Measurements from ENCODE around the gene CERS1. TPM values are rescaled to one million over a fixed set of nuclear protein-coding genes. Genes with fewer than 3 reads are reported as not detected.

CERS1 gene
- polyA plus RNA-seq, 5 donors, result 2.0 to 5.3 (median 3.5) TPM

DNA sequence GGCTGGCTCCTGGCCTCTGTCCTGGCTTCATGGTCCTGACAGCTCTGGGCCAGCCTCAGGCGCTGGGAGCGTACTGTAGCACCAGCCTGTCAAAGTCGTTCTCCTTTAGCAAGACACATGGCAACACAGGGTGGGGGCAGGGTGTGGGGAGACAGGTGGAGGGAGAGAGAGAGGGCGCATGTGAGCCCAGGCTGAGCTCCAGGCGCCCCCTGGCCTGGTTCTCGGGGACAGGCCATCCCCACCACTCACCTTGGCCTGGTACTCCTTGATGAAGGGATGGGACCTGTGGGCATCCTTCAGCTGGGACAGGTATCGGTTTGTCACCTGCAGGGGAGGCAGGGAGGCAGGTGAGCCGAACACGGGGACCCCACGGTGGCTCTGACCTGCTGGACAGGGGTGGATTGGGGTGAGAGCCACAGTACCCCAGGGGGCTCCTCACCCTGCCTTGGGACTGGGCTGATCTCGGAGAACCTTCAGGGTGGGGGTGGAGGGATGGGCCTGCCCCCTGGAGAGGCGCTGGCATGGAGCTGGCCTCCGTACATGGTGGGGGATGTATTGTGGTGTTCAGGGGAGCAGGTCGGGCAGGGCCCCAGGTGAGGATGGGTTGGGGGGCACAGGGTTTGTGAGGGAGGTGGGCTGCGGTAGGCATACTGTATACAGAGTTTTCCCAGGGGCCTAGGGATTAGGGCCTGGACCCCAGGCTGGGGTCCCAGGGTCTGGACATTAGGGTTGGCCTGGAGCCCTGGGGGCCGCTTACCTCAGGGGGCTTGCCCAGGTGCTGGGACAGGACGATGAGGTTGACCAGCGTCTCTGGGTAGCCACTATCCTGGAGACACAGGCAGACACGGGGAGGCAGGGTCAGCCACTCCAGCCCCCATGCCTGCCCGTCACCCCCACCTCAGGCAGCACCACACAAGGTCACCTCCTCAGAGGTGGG, 3.9 kb upstream of the CERS1 start:
- DNase-seq, result no peak

GRCh38 chr19:18898607-18899408, 2.9 kb upstream of the CERS1 start:
- DNase-seq, result no peak

DNA sequence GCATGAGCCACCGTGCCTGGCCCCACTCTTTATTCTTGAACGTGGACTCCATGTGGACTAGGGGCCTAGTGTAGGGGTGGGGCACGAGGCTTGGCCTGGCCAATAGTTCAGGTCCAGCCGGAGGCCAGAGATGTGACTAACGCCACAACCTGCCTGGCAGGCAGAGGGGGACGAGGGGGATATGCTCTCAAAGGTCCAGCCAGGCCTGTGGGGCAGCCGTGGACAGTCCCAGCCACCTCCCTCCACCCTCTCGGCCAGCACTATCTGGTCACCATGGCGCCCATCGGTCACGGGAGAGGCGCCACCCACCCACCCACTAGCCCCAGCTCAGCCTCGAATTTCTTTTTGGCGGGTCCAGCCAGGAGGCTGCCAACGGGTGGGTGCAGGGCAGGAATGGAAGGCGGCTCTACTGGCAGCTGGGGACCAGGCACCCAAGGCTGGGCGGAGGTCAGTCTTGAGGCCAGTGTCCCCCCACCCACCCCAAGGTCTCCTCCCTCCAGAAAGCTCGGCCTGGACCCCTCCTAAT, 2.2 kb upstream of the CERS1 start:
- no peak for DNase-seq

- no peak for DNase-seq
Observed at GRCh38 chr19:18897094-18898029, 1.4 kb upstream of the CERS1 start.

DNA sequence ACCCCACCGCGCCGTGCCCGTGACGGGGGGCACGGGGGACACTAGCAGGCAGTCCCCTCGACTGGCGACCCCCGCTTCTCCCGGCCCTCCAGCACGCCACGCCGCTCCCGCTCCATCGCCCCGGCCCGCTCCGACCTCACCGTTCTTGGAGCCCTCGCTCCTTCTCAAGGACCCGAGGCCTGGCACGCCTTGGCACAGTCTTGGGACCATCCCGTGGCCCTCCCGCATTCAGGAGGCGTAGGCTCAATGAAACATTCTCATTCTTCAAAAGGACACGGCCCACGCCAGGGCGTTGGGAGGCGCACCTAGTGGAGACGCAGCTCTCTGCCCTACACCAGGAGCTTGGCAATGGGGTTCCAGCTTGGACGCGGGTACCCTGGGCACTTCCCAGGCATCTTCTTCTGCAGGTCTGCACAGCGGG, 473 bp upstream of the CERS1 start:
- no peak for DNase-seq

- no peak for DNase-seq
Observed at GRCh38 chr19:18895038-18895823, 727 bp downstream of the CERS1 start.

- peak; percentile 68 to 77 for DNase-seq
Observed at GRCh38 chr19:18894254-18895037, 1.5 kb downstream of the CERS1 start.

- DNase-seq, result no peak
Observed at GRCh38 chr19:18893587-18894253, 2.2 kb downstream of the CERS1 start.

GRCh38 chr19:18889949-18890745, 5.8 kb downstream of the CERS1 start:
- DNase-seq, result no peak

DNA sequence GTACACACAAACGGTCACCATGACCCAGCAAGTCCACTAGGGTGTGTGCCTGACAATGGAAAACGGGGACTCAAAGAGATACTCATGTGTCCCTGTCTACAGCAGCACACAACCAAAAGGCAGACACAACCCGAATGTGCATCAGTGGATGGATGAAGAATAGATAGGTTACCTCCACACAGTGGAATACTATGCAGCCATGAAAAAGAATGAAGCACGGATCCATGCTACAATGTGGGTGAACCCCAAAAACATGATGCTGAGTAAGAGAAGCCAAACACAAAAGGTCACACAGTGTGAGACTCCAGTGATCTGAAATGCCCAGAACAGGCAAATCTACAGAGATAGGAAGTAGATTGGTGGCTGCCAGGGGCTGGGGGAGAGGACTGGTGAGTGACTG, 9.0 kb downstream of the CERS1 start:
- no peak for DNase-seq

- DNase-seq, result no peak
Observed at GRCh38 chr19:18883526-18884304, 12.2 kb downstream of the CERS1 start.

GRCh38 chr19:18881491-18881890, 14.5 kb downstream of the CERS1 start:
- no peak for DNase-seq

- no peak for DNase-seq
Observed at GRCh38 chr19:18879579-18880373, 16.2 kb downstream of the CERS1 start.

- no peak for DNase-seq
Observed at GRCh38 chr19:18878858-18879578, 16.9 kb downstream of the CERS1 start.

DNA sequence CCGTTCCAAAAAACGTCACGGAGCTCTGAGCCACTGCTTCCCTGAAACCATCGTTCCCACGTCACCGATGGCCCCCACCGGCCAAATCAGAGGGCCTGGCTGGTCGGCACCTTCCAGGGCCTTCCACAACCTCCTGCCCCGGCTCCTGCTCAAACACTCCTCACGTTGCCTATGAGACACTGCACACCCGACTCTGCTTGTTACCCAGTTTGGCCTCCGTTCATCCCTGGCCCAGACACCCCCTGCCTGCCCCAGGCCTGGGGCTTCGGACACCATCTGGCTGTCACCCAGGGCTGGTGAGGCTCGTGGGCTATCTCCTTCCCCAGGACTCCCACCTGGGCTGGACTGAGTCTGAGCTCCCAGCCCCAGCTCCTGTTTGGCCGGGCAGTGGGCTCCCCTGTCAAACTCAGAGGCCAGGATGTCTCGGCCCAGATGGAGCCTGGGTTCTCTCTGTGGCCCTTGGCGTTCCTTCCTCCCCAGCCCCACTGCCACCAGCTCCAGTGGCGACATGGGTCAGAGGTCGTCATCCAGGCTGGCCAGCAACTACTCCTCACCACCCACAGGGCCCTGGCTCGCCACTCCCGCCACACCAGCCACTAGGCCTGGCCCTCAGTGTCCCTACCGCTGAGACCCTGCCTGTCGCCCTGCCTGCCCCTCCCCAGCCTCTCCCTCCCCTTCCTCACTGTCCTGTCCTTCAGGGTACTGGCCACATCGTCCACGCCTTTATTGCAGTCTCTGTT, 17.7 kb downstream of the CERS1 start:
- DNase-seq, result no peak
